VCaP (cell line): Measurements from ENCODE around the gene TRPM3.

ENCODE experiments used
- H3K27ac ChIP-seq: fragments of 450-650 bp; 2 replicates; pipeline ENCODE4 v1.5.1; 2017
- CTCF ChIP-seq: fragments of 450-650 bp; conservative IDR thresholded peaks from 2 replicates; pipeline ENCODE4 v1.5.1; 2017; ENCODE audit warnings: mild to moderate bottlenecking, moderate library complexity

Gene TRPM3

DNA sequence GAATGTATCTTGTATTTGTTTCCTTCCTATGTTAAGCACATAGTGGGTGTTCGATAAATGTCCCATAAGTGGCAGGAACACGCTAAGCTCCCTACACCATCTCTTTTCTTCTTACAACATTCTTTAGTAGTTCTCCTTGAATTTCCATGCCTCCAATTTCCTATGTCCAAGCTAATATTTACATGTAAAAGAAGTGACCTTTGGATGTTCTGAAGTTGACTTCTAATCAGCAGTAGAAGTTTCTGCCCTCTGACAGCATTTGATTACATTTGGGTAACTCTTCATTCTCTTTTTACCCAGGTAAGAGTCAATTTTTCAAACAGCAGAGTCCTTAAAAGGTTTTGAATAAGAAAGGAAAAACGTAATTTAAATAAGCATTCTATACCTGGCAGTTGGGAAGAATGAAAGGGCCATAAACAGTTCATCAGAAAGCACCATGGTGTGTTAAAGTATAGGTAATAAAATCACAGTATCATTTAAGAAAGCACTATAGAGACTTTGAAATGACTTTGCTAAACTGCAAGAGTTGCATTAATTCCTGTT lies 78.9 kb downstream of the TRPM3 start:
- TF ChIP-seq CTCF: no peak

DNA sequence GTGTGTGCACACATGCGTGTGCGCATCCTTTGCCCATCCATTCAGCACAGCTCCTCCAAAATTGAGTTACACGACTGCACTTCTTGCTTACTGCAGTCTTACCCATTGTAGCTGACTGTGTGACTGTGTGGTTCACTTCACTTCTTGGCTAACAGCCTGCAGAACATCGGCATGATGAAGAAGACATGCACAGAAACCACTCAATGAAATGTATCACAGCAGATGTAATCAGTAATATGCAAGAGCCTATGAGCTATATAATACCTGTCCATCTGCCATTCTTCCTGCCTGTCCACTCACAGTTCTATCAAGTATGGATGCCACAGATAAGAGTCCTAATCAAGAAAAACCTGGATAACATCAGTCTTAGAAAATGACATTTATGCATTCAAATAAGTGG lies 83.9 kb downstream of the TRPM3 start:
- no peak for TF ChIP-seq CTCF
- H3K27ac ChIP-seq: peak overlapping the region; percentile 73; the same call in 1 of the 2 replicates

More for the DNA sequence above, 78.9 kb downstream of the TRPM3 start:
- H3K27ac ChIP-seq: no peak overlapping the region

DNA sequence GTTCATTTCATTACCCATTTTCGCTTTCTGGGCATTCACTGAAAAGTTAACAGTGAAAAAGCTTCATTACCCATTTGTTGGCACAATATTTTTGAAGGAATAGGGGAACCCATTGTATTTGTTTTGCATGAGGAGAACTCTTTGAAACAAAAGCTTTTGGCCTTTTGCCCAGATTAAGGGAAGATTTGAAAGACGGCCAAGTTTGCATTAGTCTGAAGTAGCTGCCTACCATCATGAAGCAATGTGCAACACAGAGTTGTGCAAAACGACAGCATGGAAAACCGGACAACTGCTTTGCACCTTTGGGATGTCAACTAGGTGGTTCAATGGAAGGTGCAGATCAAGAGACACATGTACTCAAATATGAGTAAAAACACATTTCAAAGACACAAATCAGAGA lies 84.9 kb downstream of the TRPM3 start:
- TF ChIP-seq CTCF: no peak
- peak overlapping the region; percentile 63 for H3K27ac ChIP-seq

- no peak overlapping the region for H3K27ac ChIP-seq
- no peak for TF ChIP-seq CTCF
These were observed 88.6 kb downstream of the TRPM3 start for GRCh38 chr9:71032779-71033178.

DNA sequence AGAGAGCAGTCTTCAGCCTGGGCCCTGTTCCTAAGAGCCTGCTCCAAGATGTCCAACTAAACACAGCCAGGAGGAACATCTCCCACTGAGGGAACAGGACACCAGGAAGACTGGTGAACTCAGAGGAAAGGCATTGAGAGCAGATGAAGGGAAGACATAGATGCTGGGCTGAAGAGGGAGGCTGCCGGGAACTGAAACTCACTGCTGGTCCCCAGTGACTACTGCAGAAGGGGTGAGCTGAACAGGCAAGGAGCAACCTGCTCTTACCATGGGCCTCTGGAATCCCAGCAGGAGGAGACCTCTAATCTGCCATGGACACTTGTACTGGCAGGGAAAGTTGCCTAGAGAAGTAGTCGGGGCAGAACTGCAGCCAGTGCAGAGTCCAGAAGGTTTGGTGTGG lies 95.7 kb downstream of the TRPM3 start:
- no peak for TF ChIP-seq CTCF
- no peak overlapping the region for H3K27ac ChIP-seq

DNA sequence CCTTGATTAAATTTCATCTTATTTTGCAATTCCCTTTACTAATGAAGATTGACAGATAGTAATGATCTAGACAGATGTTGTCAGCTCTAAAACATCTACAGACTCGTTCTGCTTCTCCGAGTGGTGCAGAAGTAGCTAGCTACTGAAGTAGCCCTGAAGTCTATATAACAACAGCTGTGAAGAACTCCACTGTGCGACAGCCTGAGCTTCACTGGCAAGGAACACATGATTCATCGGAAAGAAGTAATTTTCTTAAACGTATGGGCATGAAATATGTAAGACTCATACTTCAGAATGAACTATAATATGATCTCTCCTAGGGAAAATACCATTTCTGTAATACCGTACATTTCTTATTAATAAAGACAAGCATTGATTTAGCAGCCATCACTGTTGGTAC lies 96.2 kb downstream of the TRPM3 start:
- no peak overlapping the region for H3K27ac ChIP-seq
- TF ChIP-seq CTCF: no peak

DNA sequence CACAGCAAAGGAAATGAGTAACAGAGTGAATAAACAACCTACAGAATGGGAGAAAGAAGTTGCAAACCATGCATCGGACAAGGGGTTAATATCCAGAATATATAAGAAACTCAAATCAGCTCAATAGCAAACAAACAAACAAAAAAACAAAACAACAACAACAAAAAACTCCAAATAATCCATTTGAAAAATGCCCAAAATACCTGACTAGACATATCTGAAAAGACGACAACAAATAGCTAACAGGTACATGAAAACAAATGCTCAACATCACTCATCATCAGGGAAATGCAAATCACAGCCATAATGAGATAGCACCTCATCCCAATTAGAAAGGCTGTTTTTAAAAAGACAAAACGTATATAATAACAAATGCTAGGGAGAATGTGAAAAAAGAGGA lies 111.2 kb downstream of the TRPM3 start:
- no peak overlapping the region for H3K27ac ChIP-seq
- TF ChIP-seq CTCF: no peak
